ENCODE measurements around the gene WDR88. TPM values are rescaled to one million over a fixed set of nuclear protein-coding genes. Genes with fewer than 3 reads are reported as not detected.

Gene WDR88
- total and polyA plus RNA-seq, 10 of the 15 experiments (the other 5 are each of a cell fraction or from before 2014, with no cell fraction given): 0.19 to 0.34 TPM; not detected in 8

DNA sequence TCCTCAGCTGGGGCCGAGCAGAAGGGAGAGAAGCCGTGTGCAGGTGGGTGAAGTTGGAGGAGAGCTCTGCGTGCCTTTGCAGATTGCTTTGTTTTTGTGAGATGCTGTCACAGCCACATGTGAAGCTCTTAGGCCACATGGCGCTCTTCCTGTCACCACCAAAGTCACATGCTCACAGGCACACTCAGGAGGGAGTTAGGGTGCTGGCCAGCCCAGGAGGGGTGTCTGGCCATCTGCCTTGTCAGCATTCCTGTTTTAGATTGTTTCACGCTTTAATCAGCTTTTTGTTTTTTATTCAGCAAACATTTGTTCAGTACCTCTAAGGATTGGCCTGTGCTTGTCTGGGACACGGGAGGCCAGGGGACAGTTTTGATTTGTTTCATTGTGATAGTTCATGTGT is 29.0 kb upstream of the WDR88 start:
- Histone ChIP-seq H3K27me3 (replicated peaks in 1 of 2; ENCODE audit: control insufficient read depth in 2 of 2, insufficient read depth in 2 of 2, low read length in 1 of 2) (no peaks in the 10 kb centered on the region), H3K27ac (ENCODE audit: control insufficient read depth, insufficient read depth) (no peak overlapping the region), H4K20me1 (ENCODE audit: control insufficient read depth, insufficient read depth) (no peaks in the 10 kb centered on the region), H3K4me2 (ENCODE audit: control insufficient read depth, insufficient read depth) (no peak overlapping the region), H3K79me2 (ENCODE audit: control insufficient read depth, insufficient read depth, low read length) (no peaks in the 10 kb centered on the region), H3K9me3 (replicated peaks; ENCODE audit: control insufficient read depth, insufficient read depth, low read length) (no peaks in the 10 kb centered on the region), H2AFZ (ENCODE audit: control insufficient read depth, low read depth, low read length) (no peak overlapping the region), H3K36me3 (ENCODE audit: control insufficient read depth in 2 of 2, insufficient read depth in 2 of 2, low read length in 1 of 2) (peaks cover 8 to 24% of the 10 kb centered on the region in 2 experiments), H3K4me1 (ENCODE audit: control insufficient read depth, insufficient read depth, low read length) (no peaks in the 10 kb centered on the region), H3K4me3 (no peak overlapping the region), H3K9ac (ENCODE audit: control insufficient read depth, insufficient read depth, low read length) (no peak overlapping the region)
- intact Hi-C loops (cut with micrococcal nuclease; ENCODE audit: unreplicated experiment): no loop called here
- BruUV-seq (replicated peaks): no TSS peak
- in situ Hi-C loops (cut with MboI): no loop called here
- DNase-seq (ENCODE audit: low read depth, low spot score) (no peak), ATAC-seq (no peak), FAIRE-seq (no peak)
- RAD21 ChIA-PET (ENCODE audit: unreplicated experiment): no interaction called here
- POLR2A ChIA-PET: no interaction called here
- WGBS (ENCODE audit: insufficient coverage, insufficient replicate concordance, low lambda C conversion rate, missing lambda C conversion rate): 97% methylated on average over 6 of the region's 6 CpGs
- SMC1A ChIA-PET (ENCODE audit: uncharacterized antibody, unreplicated experiment): no interaction called here
- CTCF ChIA-PET: no interaction called here
- TF ChIP-seq, protein P1, sequence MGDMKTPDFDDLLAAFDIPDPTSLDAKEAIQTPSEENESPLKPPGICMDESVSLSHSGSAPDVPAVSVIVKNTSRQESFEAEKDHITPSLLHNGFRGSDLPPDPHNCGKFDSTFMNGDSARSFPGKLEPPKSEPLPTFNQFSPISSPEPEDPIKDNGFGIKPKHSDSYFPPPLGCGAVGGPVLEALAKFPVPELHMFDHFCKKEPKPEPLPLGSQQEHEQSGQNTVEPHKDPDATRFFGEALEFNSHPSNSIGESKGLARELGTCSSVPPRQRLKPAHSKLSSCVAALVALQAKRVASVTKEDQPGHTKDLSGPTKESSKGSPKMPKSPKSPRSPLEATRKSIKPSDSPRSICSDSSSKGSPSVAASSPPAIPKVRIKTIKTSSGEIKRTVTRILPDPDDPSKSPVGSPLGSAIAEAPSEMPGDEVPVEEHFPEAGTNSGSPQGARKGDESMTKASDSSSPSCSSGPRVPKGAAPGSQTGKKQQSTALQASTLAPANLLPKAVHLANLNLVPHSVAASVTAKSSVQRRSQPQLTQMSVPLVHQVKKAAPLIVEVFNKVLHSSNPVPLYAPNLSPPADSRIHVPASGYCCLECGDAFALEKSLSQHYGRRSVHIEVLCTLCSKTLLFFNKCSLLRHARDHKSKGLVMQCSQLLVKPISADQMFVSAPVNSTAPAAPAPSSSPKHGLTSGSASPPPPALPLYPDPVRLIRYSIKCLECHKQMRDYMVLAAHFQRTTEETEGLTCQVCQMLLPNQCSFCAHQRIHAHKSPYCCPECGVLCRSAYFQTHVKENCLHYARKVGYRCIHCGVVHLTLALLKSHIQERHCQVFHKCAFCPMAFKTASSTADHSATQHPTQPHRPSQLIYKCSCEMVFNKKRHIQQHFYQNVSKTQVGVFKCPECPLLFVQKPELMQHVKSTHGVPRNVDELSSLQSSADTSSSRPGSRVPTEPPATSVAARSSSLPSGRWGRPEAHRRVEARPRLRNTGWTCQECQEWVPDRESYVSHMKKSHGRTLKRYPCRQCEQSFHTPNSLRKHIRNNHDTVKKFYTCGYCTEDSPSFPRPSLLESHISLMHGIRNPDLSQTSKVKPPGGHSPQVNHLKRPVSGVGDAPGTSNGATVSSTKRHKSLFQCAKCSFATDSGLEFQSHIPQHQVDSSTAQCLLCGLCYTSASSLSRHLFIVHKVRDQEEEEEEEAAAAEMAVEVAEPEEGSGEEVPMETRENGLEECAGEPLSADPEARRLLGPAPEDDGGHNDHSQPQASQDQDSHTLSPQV (IDR thresholded peaks at IDR 0.05): no peak
- TF ChIP-seq LARP7 (IDR thresholded peaks at IDR 0.05) (no peak), BCL11A (IDR thresholded peaks at IDR 0.05; ENCODE audit: low read depth, low read length) (no peak), RBBP5 (conservative IDR thresholded peaks at IDR 0.05) (no peak), SPI1 (IDR thresholded peaks at IDR 0.05; ENCODE audit: borderline replicate concordance, insufficient read depth, low read depth, low read length) (no peak), IRF4 (IDR thresholded peaks at IDR 0.05; ENCODE audit: low read depth, low read length) (no peak), BMI1 (IDR thresholded peaks at IDR 0.05; ENCODE audit: borderline replicate concordance) (no peak), FOXK2 (IDR thresholded peaks at IDR 0.05) (no peak), SMC3 (IDR thresholded peaks at IDR 0.05; ENCODE audit: borderline replicate concordance, low read length) (no peak), HCFC1 (IDR thresholded peaks at IDR 0.05; ENCODE audit: low read length) (no peak), CREB1 (IDR thresholded peaks at IDR 0.05; ENCODE audit: low read depth) (no peak), EED (IDR thresholded peaks at IDR 0.05; ENCODE audit: low read depth) (no peak), POU2F2 (IDR thresholded peaks at IDR 0.05; ENCODE audit: borderline replicate concordance, low read depth, low read length) (no peak)
- TF ChIP-seq, protein P2, sequence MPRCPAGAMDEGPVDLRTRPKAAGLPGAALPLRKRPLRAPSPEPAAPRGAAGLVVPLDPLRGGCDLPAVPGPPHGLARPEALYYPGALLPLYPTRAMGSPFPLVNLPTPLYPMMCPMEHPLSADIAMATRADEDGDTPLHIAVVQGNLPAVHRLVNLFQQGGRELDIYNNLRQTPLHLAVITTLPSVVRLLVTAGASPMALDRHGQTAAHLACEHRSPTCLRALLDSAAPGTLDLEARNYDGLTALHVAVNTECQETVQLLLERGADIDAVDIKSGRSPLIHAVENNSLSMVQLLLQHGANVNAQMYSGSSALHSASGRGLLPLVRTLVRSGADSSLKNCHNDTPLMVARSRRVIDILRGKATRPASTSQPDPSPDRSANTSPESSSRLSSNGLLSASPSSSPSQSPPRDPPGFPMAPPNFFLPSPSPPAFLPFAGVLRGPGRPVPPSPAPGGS (IDR thresholded peaks at IDR 0.05; ENCODE audit: borderline replicate concordance, insufficient read depth, low read depth, low read length, poor library complexity, severe bottlenecking): no peak
- TF ChIP-seq, protein P3, sequence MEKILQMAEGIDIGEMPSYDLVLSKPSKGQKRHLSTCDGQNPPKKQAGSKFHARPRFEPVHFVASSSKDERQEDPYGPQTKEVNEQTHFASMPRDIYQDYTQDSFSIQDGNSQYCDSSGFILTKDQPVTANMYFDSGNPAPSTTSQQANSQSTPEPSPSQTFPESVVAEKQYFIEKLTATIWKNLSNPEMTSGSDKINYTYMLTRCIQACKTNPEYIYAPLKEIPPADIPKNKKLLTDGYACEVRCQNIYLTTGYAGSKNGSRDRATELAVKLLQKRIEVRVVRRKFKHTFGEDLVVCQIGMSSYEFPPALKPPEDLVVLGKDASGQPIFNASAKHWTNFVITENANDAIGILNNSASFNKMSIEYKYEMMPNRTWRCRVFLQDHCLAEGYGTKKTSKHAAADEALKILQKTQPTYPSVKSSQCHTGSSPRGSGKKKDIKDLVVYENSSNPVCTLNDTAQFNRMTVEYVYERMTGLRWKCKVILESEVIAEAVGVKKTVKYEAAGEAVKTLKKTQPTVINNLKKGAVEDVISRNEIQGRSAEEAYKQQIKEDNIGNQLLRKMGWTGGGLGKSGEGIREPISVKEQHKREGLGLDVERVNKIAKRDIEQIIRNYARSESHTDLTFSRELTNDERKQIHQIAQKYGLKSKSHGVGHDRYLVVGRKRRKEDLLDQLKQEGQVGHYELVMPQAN (conservative IDR thresholded peaks at IDR 0.05): no peak

Measured in GM12878 (cell line).